ENCODE data around the gene RPL41. TPM values are rescaled to one million over a fixed set of nuclear protein-coding genes. Genes with fewer than 3 reads are reported as not detected.

Gene RPL41
- total and polyA plus RNA-seq, 12 donors: 475 to 5,263 (median 2,004) TPM

DNA sequence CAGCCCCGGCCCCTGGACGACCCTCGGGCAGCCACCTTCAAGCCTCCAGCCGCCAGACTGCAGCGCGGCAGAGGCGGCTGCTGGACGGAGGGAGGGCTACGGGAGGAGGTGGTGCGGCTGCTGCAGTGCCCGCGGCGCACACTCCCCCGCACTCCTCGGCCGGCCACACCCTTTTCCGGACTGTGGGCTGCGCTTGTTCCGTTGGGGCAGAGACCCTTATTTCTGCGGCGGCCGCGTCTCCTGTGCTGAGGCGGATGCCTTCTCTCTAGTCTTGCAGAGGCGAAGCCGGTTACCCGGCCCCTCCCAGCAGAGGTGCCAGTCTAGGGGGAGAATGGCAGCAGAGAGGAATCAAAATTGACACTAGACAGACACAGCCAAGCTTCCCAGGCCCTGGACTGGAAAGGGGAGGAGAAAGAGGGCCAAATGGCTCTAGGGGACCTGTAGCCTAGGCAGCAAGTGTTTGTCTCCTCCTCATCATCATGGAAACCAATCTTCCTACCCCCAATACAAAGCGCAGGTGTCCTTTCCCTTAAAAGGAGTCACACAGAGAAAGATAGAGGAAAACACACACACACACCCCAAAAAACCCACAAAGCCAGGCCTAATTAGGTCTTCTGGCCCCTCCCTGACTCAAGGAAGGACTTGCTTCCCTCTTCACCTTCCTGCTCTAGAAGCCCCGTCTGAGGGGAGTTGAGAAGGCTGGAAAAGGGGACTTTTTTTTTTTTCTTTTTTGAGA, 12.9 kb downstream of the RPL41 start:
- intact Hi-C loops (cut with DNase I): loop anchor here in 6 of 10 donors (2.0 to 10.0 kb wide), 6 partner anchors 13 to 505 kb away; partner anchors contain the start of genes SMARCC2 (in 2 of the 6), SPRYD4 (in 2 of the 6) and BAZ2A (in 1 of the 6)
- DNase-seq: peak; percentile 70 to 71
- Histone ChIP-seq H3K4me3 (peak overlapping the region; percentile 53 to 94 (median 84)), H3K9me3 (no peaks in the 10 kb centered on the region), H3K27ac (peak overlapping the region; percentile 36 to 94 (median 88)), H3K36me3 (peaks cover 0 to 43% (median 22%) of the 10 kb centered on the region in 9 donors), H3K27me3 (no peaks in the 10 kb centered on the region), H3K4me1 (peaks cover 8 to 50% (median 41%) of the 10 kb centered on the region in 9 donors)
- WGBS, 2 donors: 3% methylated on average over 29 of the region's 29 CpGs
- TF ChIP-seq, protein P1, sequence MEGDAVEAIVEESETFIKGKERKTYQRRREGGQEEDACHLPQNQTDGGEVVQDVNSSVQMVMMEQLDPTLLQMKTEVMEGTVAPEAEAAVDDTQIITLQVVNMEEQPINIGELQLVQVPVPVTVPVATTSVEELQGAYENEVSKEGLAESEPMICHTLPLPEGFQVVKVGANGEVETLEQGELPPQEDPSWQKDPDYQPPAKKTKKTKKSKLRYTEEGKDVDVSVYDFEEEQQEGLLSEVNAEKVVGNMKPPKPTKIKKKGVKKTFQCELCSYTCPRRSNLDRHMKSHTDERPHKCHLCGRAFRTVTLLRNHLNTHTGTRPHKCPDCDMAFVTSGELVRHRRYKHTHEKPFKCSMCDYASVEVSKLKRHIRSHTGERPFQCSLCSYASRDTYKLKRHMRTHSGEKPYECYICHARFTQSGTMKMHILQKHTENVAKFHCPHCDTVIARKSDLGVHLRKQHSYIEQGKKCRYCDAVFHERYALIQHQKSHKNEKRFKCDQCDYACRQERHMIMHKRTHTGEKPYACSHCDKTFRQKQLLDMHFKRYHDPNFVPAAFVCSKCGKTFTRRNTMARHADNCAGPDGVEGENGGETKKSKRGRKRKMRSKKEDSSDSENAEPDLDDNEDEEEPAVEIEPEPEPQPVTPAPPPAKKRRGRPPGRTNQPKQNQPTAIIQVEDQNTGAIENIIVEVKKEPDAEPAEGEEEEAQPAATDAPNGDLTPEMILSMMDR (IDR thresholded peaks at IDR 0.05): no peak
- ATAC-seq: peak; percentile 23 to 63 (median 49)

DNA sequence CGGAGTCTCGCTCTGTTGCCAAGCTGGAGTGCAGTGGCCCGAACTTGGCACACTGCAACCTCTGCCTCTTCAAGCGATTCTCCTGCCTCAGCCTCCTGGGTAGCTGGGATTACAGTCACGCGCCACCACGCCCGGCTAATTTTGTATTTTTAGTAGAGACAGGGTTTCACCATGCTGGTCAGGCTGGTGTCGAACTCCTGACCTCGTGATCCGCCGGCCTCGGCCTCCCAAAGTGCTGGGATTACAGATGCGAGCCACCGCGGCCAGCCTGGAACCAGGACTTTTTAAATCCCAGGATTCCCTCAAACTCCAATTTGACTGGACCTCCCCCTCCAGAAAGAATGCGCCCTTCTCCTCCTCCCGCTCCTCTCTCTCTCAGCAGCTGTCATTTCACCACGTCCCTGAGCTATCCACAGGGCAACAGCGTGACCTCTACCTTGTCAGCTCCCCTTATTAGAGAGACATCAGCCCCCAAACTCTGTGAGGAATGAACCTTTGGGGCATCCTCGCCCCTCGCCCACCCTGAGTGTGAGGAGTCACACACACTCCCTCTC, 13.6 kb downstream of the RPL41 start:
- intact Hi-C loops (cut with DNase I): loop anchor here in 6 of 10 donors (2.0 to 10.0 kb wide), 6 partner anchors 13 to 505 kb away; partner anchors contain the start of genes SMARCC2 (in 2 of the 6), SPRYD4 (in 2 of the 6) and BAZ2A (in 1 of the 6)
- ATAC-seq (no peak), DNase-seq (no peak)
- Histone ChIP-seq H3K4me1 (peaks cover 8 to 46% (median 37%) of the 10 kb centered on the region in 9 donors), H3K4me3 (peak overlapping the region in 9 of 10 donors; percentile 53 to 94 (median 83)), H3K27me3 (no peaks in the 10 kb centered on the region), H3K27ac (peak overlapping the region in 9 of 10 donors; percentile 18 to 94 (median 88)), H3K9me3 (no peaks in the 10 kb centered on the region), H3K36me3 (peaks cover 0 to 49% (median 27%) of the 10 kb centered on the region in 9 donors)
- TF ChIP-seq, protein P1 (IDR thresholded peaks at IDR 0.05): no peak
- 58 to 64% methylated on average over 22 of the region's 22 CpGs for WGBS, 2 donors

DNA sequence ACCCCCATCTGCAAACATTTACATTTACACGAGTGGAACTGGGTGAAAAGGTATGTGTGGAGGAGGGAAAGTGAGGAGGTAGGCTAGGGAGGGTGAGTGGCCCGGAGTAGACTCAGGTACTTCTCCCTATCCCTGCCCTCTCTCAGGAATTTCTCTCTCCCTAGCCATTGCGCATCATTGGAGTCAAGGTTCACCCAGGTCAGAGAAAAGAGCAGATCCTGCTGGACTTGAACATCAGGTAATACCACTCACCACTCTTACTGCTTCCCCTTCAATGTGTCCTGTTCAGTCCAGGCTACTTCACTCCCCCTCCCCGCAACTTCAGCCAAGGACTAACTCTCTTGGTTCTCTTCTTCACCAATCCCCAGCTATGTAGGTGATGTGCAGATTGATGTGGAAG, 14.4 kb downstream of the RPL41 start:
- no peak for ATAC-seq
- TF ChIP-seq, protein P1 (IDR thresholded peaks at IDR 0.05): no peak
- H3K36me3 ChIP-seq: peaks cover 0 to 58% (median 33%) of the 10 kb centered on the region in 9 donors
- DNase-seq: no peak
- no peaks in the 10 kb centered on the region for H3K9me3 ChIP-seq
- peak overlapping the region in 3 of 10 donors; percentile 86 to 94 (median 88) for H3K27ac ChIP-seq
- no peaks in the 10 kb centered on the region for H3K27me3 ChIP-seq
- WGBS, 2 donors: 90 to 91% methylated on average over 4 of the region's 4 CpGs
- no peak overlapping the region for H3K4me3 ChIP-seq
- intact Hi-C loops (cut with DNase I): no loop called here
- H3K4me1 ChIP-seq: peaks cover 8 to 37% (median 29%) of the 10 kb centered on the region in 9 donors

DNA sequence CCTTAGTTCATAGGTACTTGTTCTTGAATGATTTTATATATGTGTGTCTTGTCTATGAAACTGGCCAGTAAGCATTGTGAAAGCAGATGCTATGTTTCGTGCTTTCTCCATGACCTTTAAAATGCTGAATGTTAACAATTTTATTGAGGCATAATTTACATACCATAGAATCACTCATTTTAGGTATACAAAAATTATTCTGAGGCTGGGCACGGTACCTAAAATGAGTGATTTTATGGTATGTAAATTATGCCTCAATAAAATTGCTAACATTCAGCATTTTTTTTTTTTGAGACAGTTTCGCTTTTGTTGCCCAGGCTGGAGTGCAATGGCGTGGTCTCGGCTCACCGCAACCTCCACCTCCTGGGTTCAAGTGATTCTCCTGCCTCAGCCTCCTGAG, 18.5 kb downstream of the RPL41 start:
- ATAC-seq: no peak
- Histone ChIP-seq H3K27ac (no peak overlapping the region), H3K4me1 (peaks cover 0 to 12% (median 5%) of the 10 kb centered on the region in 9 donors), H3K36me3 (peaks cover 0 to 98% (median 68%) of the 10 kb centered on the region in 9 donors), H3K27me3 (no peaks in the 10 kb centered on the region), H3K4me3 (no peak overlapping the region), H3K9me3 (no peaks in the 10 kb centered on the region)
- TF ChIP-seq, protein P1 (IDR thresholded peaks at IDR 0.05): no peak
- no peak for DNase-seq
- intact Hi-C loops (cut with DNase I): no loop called here
- WGBS, 2 donors: 97% methylated on average over 6 of the region's 6 CpGs

All from heart right ventricle (tissue), 16 donors.